ENCODE results near the gene POLR1C. TPM values are rescaled to one million over a fixed set of nuclear protein-coding genes. Genes with fewer than 3 reads are reported as not detected.

Gene POLR1C
- total and polyA plus RNA-seq, 2 experiments from 2014 or later, result 28.6 to 38.8 TPM

GRCh38 chr6:43477235-43478007 lies 39.5 kb upstream of the POLR1C start, which contains the start of gene TJAP1:
Gene TJAP1 (plus strand): TSS chr6:43477570. CDS start chr6:43499002, 21,432 bp downstream.
- Histone ChIP-seq H3K27me3 (no peaks in the 10 kb centered on the region), H3K4me3 (peak within 1 kb of the TSS; percentile 87), H3K27ac (peak within 1 kb of the TSS; percentile 95), H3K9me3 (ENCODE audit: low read depth) (no peaks in the 10 kb centered on the region), H3K4me1 (ENCODE audit: low read depth) (peaks cover 8% of the 10 kb centered on the region), H3K36me3 (no peaks in the 10 kb centered on the region)
- TF ChIP-seq CTCF (IDR thresholded peaks at IDR 0.05; ENCODE audit: low read depth, low read length), result no peak
- peak; percentile 90 to 93 for DNase-seq (ENCODE audit: low read depth in 1 of 2, low spot score in 1 of 2)

- Histone ChIP-seq H3K27me3 (no peaks in the 10 kb centered on the region), H3K27ac (peak overlapping the region; percentile 95), H3K9me3 (ENCODE audit: low read depth) (no peaks in the 10 kb centered on the region), H3K4me3 (peak overlapping the region; percentile 87), H3K4me1 (ENCODE audit: low read depth) (peaks cover 8% of the 10 kb centered on the region), H3K36me3 (no peaks in the 10 kb centered on the region)
- no peak for DNase-seq (ENCODE audit: low read depth in 1 of 2, low spot score in 1 of 2)
- no peak for TF ChIP-seq CTCF (IDR thresholded peaks at IDR 0.05; ENCODE audit: low read depth, low read length)
Observed at GRCh38 chr6:43478008-43478372, 38.9 kb upstream of the POLR1C start.

GRCh38 chr6:43481075-43481474 lies 35.8 kb upstream of the POLR1C start:
- no peak for TF ChIP-seq CTCF (IDR thresholded peaks at IDR 0.05; ENCODE audit: low read depth, low read length)
- Histone ChIP-seq H3K4me3 (no peak overlapping the region), H3K9me3 (ENCODE audit: low read depth) (no peaks in the 10 kb centered on the region), H3K27ac (no peak overlapping the region), H3K36me3 (no peaks in the 10 kb centered on the region), H3K27me3 (no peaks in the 10 kb centered on the region), H3K4me1 (ENCODE audit: low read depth) (peaks cover 8% of the 10 kb centered on the region)
- no peak for DNase-seq (ENCODE audit: low read depth in 1 of 2, low spot score in 1 of 2)

GRCh38 chr6:43481591-43482236 lies 35.2 kb upstream of the POLR1C start:
- no peaks in the 10 kb centered on the region for H3K36me3 ChIP-seq
- no peak for TF ChIP-seq CTCF (IDR thresholded peaks at IDR 0.05; ENCODE audit: low read depth, low read length)
- H3K27me3 ChIP-seq, result no peaks in the 10 kb centered on the region
- DNase-seq (ENCODE audit: low read depth in 1 of 2, low spot score in 1 of 2), result no peak
- H3K9me3 ChIP-seq (ENCODE audit: low read depth), result no peaks in the 10 kb centered on the region
- H3K27ac ChIP-seq, result no peak overlapping the region
- H3K4me3 ChIP-seq, result no peak overlapping the region
- peaks cover 8% of the 10 kb centered on the region for H3K4me1 ChIP-seq (ENCODE audit: low read depth)

- H3K36me3 ChIP-seq, result no peaks in the 10 kb centered on the region
- TF ChIP-seq CTCF (IDR thresholded peaks at IDR 0.05; ENCODE audit: low read depth, low read length), result no peak
- no peak overlapping the region for H3K4me3 ChIP-seq
- no peak for DNase-seq (ENCODE audit: low read depth in 1 of 2, low spot score in 1 of 2)
- no peaks in the 10 kb centered on the region for H3K27me3 ChIP-seq
- no peaks in the 10 kb centered on the region for H3K4me1 ChIP-seq (ENCODE audit: low read depth)
- no peak overlapping the region for H3K27ac ChIP-seq
- H3K9me3 ChIP-seq (ENCODE audit: low read depth), result no peaks in the 10 kb centered on the region
Observed at GRCh38 chr6:43488667-43489276, 28.1 kb upstream of the POLR1C start.
